Activated B cell treated with CpG ODN at 0.5 μM for 24 hours (primary cell): ENCODE results near the gene SAV1. TPM values are rescaled to one million over a fixed set of nuclear protein-coding genes. Genes with fewer than 3 reads are reported as not detected.
"Not testable (repeated sequence)": the region's sequence is repeated elsewhere in the genome, so short reads cannot be mapped to it uniquely, and the experiment has no call there.

Experiments
- ATAC-seq: fragments of 200-7000 bp; cut with Tn5 transposase; one replicate; pipeline ENCODE4 v1.10.0; 2021; ENCODE audit warnings: low read depth, mild to moderate bottlenecking, moderate library complexity
- CTCF ChIA-PET: fragments of 350-600 bp; sonication (Branson Sonifier 250); formaldehyde crosslinking; loops from one replicate; lab custom pipeline; 2021; ENCODE audit warnings: antibody characterized with exemption; lab: Charles Lee
- POLR2A ChIA-PET: fragments of 350-600 bp; sonication (Branson Sonifier 250); formaldehyde crosslinking; loops from one replicate; lab custom pipeline; 2021; ENCODE audit warnings: antibody characterized with exemption; lab: Charles Lee
- DNase-seq: peaks from one replicate; pipeline ENCODE4 v3.0.0; 2022
- H3K27ac Mint-ChIP-seq: one replicate; pipeline ENCODE4 v1.8.0; 2020; ENCODE audit warnings: mixed read lengths
- H3K27me3 Mint-ChIP-seq: one replicate; pipeline ENCODE4 v1.8.0; 2021; ENCODE audit warnings: mixed read lengths
- H3K36me3 Mint-ChIP-seq: one replicate; pipeline ENCODE4 v1.8.0; 2021; ENCODE audit warnings: low read depth, mixed read lengths
- H3K4me1 Mint-ChIP-seq: one replicate; pipeline ENCODE4 v1.8.0; 2021; ENCODE audit warnings: mixed read lengths
- H3K4me3 Mint-ChIP-seq: one replicate; pipeline ENCODE4 v1.8.0; 2020; ENCODE audit warnings: mild to moderate bottlenecking, mixed read lengths
- H3K9me3 Mint-ChIP-seq: one replicate; pipeline ENCODE4 v1.8.0; 2020; ENCODE audit warnings: mixed read lengths
- intact Hi-C: fragments of 100-400 bp; cut with micrococcal nuclease; formaldehyde crosslinking; loops from one replicate; pipeline ENCODE4 v1.15.1; 2024
- total RNA-seq: library from RNA; stranded (reverse); gene quantifications from 2 replicates; pipeline ENCODE4 v1.2.3, GENCODE V29; 2022
- TF ChIP-seq, protein P1 (sequence below): fragments of 200-600 bp; IDR thresholded peaks from one replicate; pipeline ENCODE4 v1.8.0; 2022; ENCODE audit warnings: antibody characterized with exemption, mild to moderate bottlenecking

Gene SAV1
- total RNA-seq, 1 donor from 2014 or later: 33.3 TPM

DNA sequence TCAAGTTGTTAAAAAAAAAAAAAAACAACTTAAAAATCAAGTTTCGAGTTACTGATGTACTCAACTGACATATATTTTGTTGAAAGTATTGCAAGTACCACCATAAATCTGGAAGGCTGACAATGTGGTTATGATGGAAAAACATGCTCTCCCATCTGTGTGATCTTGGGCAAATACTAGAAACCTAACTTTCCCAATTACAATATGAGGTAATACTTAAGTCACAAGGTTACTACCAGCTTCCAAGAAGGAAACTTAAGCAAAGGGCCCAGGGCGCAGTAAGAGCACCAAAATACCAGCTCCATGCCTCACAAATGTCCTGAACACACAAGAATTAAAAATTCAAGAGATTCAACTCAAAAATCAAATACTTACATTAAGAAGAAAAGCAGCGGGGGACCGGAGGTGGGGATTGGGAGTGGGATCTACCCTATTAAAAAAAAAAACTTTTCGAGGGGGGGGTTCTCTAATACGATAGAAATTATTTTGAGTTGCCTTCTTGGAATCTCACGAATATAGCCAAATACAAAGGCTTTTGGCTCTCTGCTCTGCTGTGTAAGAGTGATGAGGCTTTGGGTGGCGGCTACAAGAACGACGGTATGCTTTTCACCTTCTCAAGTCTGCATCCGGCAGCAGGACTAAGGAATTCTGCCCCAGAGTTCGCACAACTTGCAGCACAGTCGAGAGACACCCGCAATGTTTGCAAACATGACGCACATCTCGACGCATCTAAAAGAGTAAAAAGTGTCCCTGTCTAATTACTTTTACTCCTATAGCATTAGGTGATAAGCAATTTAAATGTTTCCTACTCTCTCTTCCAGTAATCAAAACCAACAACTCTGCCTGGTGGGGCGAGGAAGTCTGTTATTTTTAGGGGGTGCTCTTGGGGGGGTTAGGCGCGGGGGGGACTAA is 1.1 kb downstream of the SAV1 start:
- H3K27ac Mint-ChIP-seq: no peak overlapping the region
- no peaks in the 10 kb centered on the region for H3K27me3 Mint-ChIP-seq
- ChIA-PET CTCF (interaction anchor here (1.7 to 1.8 kb wide), 2 partner anchors 47 to 48 kb away, joined by 4 to 9 read pairs; no protein-coding TSS in a partner anchor), POLR2A (interaction anchor here (0.6 to 1.2 kb wide), 6 partner anchors 31 to 1161 kb away, joined by 3 to 7 read pairs (median 4); no protein-coding TSS in a partner anchor)
- no peak for DNase-seq
- H3K4me1 Mint-ChIP-seq: peaks cover 34% of the 10 kb centered on the region
- peak; percentile 7 for ATAC-seq
- no peaks in the 10 kb centered on the region for H3K9me3 Mint-ChIP-seq
- H3K36me3 Mint-ChIP-seq: peaks cover 27% of the 10 kb centered on the region
- no peak overlapping the region for H3K4me3 Mint-ChIP-seq
- intact Hi-C loops: loop anchor here (2.0 to 10.0 kb wide), 7 partner anchors 14 to 1178 kb away; no protein-coding TSS in a partner anchor
- TF ChIP-seq, protein P1, sequence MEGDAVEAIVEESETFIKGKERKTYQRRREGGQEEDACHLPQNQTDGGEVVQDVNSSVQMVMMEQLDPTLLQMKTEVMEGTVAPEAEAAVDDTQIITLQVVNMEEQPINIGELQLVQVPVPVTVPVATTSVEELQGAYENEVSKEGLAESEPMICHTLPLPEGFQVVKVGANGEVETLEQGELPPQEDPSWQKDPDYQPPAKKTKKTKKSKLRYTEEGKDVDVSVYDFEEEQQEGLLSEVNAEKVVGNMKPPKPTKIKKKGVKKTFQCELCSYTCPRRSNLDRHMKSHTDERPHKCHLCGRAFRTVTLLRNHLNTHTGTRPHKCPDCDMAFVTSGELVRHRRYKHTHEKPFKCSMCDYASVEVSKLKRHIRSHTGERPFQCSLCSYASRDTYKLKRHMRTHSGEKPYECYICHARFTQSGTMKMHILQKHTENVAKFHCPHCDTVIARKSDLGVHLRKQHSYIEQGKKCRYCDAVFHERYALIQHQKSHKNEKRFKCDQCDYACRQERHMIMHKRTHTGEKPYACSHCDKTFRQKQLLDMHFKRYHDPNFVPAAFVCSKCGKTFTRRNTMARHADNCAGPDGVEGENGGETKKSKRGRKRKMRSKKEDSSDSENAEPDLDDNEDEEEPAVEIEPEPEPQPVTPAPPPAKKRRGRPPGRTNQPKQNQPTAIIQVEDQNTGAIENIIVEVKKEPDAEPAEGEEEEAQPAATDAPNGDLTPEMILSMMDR: no peak

DNA sequence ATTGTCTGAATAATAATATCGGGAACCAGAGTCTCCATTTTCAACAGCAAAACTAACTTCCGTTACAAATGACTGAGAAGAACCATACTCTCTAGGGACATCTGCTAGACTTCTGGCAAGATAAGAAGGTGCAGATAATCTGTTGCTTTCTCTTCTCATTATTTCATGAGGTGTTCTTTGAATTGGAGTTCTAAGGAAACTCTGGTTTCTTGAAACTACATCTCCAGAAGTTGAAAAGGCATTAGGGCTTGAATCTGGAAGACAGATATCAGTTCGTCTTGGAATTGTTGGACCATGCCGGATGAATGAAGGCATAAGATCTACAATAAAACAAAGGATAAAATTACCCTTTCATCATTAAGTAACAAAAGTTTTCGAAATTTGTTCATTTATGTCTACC is 2.8 kb downstream of the SAV1 start:
- CTCF ChIA-PET: interaction anchor here (1.7 kb wide), 1 partner anchor 50 kb away, joined by 9 read pairs; no protein-coding TSS in a partner anchor
- peak overlapping the region; percentile 71 for H3K27ac Mint-ChIP-seq
- H3K4me1 Mint-ChIP-seq: peaks cover 46% of the 10 kb centered on the region

DNA sequence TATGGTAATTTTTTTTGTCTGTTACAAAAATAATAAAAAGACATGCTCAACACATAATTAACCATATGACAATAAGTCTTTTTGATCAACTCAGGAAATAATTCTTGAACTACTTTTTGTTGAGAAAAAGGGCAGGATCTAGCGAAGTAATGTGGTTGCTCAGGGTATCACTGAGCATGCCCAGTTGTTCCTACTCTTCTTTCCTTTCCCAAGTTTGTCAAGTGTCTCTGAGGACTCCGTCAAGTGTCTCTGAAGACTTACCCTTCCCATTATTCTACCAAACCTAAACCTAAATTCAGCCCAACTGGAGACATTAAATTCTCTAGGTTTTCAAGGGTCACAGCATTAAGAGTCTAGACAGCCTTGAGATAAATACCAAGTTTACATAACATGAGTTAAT is 3.5 kb downstream of the SAV1 start:
- Mint-ChIP-seq H3K4me1 (peaks cover 53% of the 10 kb centered on the region), H3K36me3 (peaks cover 50% of the 10 kb centered on the region)
- ATAC-seq, CTCF ChIA-PET, POLR2A ChIA-PET, H3K4me3 Mint-ChIP-seq, DNase-seq, H3K27me3 Mint-ChIP-seq, H3K9me3 Mint-ChIP-seq, H3K27ac Mint-ChIP-seq: not testable (repeated sequence)
- intact Hi-C loops: loop anchor here (10.0 kb wide), 2 partner anchors 800 to 1180 kb away; no protein-coding TSS in a partner anchor

More for the DNA sequence above, 2.8 kb downstream of the SAV1 start:
- peak; percentile 31 for ATAC-seq
- POLR2A ChIA-PET, H3K27me3 Mint-ChIP-seq, DNase-seq, H3K9me3 Mint-ChIP-seq: not testable (repeated sequence)
- Mint-ChIP-seq H3K4me3 (peak overlapping the region; percentile 70), H3K36me3 (peaks cover 43% of the 10 kb centered on the region)
- intact Hi-C loops: loop anchor here (5.0 to 10.0 kb wide), 4 partner anchors 157 to 1180 kb away; no protein-coding TSS in a partner anchor

DNA sequence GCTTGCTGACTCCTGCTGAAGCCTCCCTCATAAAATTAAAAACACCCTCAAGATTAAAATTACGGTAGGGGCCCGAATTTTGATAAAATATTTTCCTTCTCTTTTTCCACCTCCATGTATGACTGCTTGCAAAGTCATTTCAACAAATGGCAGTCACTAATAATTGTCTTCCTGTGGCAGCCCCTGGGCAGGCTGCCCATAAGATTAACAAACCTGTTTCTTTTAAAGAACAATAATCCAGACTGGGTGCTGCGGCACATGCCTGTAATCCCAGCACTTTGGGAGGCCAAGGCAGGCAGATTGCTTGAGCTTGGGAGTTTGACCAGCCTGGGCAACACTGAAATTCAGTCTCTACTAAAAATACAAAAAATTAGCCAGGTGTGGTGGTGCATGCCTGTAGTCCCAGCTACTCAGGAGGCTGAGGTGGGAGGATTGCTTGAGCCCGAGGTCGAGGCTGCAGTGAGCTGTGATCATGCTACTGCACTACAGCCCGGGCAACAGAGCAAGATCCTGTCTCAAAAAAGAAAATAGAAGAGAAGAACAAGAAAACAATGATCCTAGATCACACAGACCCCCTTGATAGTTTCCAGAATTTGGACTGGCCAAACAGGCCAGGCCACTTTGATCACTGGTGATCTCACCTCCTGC is 8.7 kb downstream of the SAV1 start:
- Mint-ChIP-seq H3K36me3 (peaks cover 54% of the 10 kb centered on the region), H3K4me1 (peaks cover 56% of the 10 kb centered on the region), H3K27me3 (no peaks in the 10 kb centered on the region), H3K9me3 (no peaks in the 10 kb centered on the region), H3K4me3 (no peak overlapping the region), H3K27ac (no peak overlapping the region)
- CTCF ChIA-PET: interaction anchor here (1.2 kb wide), 1 partner anchor 40 kb away, joined by 3 read pairs; no protein-coding TSS in a partner anchor
- ATAC-seq (no peak), DNase-seq (no peak)
- intact Hi-C loops: no loop called here
- POLR2A ChIA-PET: no interaction called here
- TF ChIP-seq, protein P1: no peak

DNA sequence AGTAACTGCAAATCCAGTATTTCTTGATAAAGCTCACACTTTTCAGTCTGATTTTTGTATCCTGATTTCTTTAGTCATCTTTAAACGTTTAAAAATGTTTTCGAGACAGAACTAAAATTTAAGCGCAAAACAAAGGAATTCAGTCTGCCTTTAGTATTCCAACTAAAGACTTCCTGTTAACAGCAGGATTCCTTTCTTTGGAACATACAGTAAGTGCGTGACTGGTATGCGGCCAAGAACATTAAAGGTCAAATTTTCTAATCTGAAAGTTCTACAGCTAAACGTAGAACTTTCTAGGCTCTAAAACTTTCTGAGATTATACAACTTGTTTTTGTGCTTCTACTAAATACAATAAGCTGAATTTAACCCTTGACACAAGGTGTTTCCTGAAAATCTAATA is 9.9 kb downstream of the SAV1 start:
- H3K27ac Mint-ChIP-seq: no peak overlapping the region
- peaks cover 45% of the 10 kb centered on the region for H3K36me3 Mint-ChIP-seq
- H3K4me1 Mint-ChIP-seq: peaks cover 54% of the 10 kb centered on the region

More for the DNA sequence above, 9.9 kb downstream of the SAV1 start:
- ChIA-PET POLR2A (no interaction called here), CTCF (interaction anchor here (1.0 kb wide), 1 partner anchor 30 kb away, joined by 3 read pairs; no protein-coding TSS in a partner anchor)
- DNase-seq (no peak), ATAC-seq (no peak)
- Mint-ChIP-seq H3K4me3 (no peak overlapping the region), H3K9me3 (no peaks in the 10 kb centered on the region), H3K27me3 (no peaks in the 10 kb centered on the region)
- intact Hi-C loops: no loop called here
- TF ChIP-seq, protein P1: no peak
